HepG2 (cell line): ENCODE measurements around the gene ACTR1A. TPM values are rescaled to one million over a fixed set of nuclear protein-coding genes. Genes with fewer than 3 reads are reported as not detected.

Source experiments
- ASH2L ChIP-seq: fragments of 300-600, 200-600 bp; sonication (generic); IDR thresholded peaks from 2 replicates; pipeline ENCODE4 v1.7.0; 2017; ENCODE audit warnings: low read depth, mild to moderate bottlenecking, moderate library complexity, mixed read lengths, low read length; ENCODE audit not compliant: insufficient read length
- BRF2 ChIP-seq: sonication (generic); formaldehyde crosslinking; IDR thresholded peaks from 2 replicates; pipeline ENCODE4 v1.8.1; 2022; ENCODE audit warnings: mild to moderate bottlenecking, missing genetic modification reagents
- CENPT ChIP-seq: sonication (generic); formaldehyde crosslinking; IDR thresholded peaks from 2 replicates; pipeline ENCODE4 v1.8.0; 2022; ENCODE audit warnings: low read depth, mild to moderate bottlenecking, moderate library complexity, missing genetic modification reagents
- DRAP1 ChIP-seq: IDR thresholded peaks from 2 replicates; pipeline ENCODE4 v1.6.1; 2016; ENCODE audit warnings: missing genetic modification reagents, missing compliant biosample characterization
- E2F2 ChIP-seq: sonication (generic); formaldehyde crosslinking; IDR thresholded peaks from 2 replicates; pipeline ENCODE4 v1.4.0; 2020; ENCODE audit warnings: missing genetic modification reagents, borderline replicate concordance
- ELF3 ChIP-seq: IDR thresholded peaks from 2 replicates; pipeline ENCODE4 v1.6.1; 2016; ENCODE audit warnings: missing genetic modification reagents, missing compliant biosample characterization
- KDM2A ChIP-seq: sonication (generic); formaldehyde crosslinking; IDR thresholded peaks from 2 replicates; pipeline ENCODE4 v1.4.0; 2020; ENCODE audit warnings: low read depth, missing genetic modification reagents, borderline replicate concordance
- KLF13 ChIP-seq: sonication (generic); formaldehyde crosslinking; IDR thresholded peaks from 2 replicates; pipeline ENCODE4 v1.4.0; 2020; ENCODE audit warnings: mild to moderate bottlenecking, missing genetic modification reagents
- SP140L ChIP-seq: sonication (generic); formaldehyde crosslinking; IDR thresholded peaks from 2 replicates; pipeline ENCODE4 v1.4.0; 2020; ENCODE audit warnings: missing genetic modification reagents, borderline replicate concordance
- THAP9 ChIP-seq: sonication (generic); formaldehyde crosslinking; IDR thresholded peaks from 2 replicates; pipeline ENCODE4; 2020; ENCODE audit warnings: missing genetic modification reagents, mild to moderate bottlenecking, borderline replicate concordance
- TOPORS ChIP-seq: sonication (generic); formaldehyde crosslinking; IDR thresholded peaks from 2 replicates; pipeline ENCODE4 v1.8.0; 2023; ENCODE audit warnings: mild to moderate bottlenecking, missing genetic modification reagents
- ZFY ChIP-seq: sonication (generic); formaldehyde crosslinking; IDR thresholded peaks from 2 replicates; pipeline ENCODE4 v1.4.0; 2020; ENCODE audit warnings: missing genetic modification reagents
- ZNF124 ChIP-seq: sonication (generic); formaldehyde crosslinking; IDR thresholded peaks from 2 replicates; pipeline ENCODE4 v1.4.0; 2020; ENCODE audit warnings: missing genetic modification reagents
- ZNF263 ChIP-seq: sonication (generic); formaldehyde crosslinking; IDR thresholded peaks from 2 replicates; pipeline ENCODE4 v1.4.0; 2020; ENCODE audit warnings: missing genetic modification reagents
- ZNF362 ChIP-seq: sonication (generic); formaldehyde crosslinking; IDR thresholded peaks from 2 replicates; pipeline ENCODE4 v1.4.0; 2020; ENCODE audit warnings: missing genetic modification reagents, mild to moderate bottlenecking, borderline replicate concordance
- ZNF430 ChIP-seq: sonication (generic); formaldehyde crosslinking; IDR thresholded peaks from 2 replicates; pipeline ENCODE4 v1.9.0; 2021; ENCODE audit warnings: mild to moderate bottlenecking, missing genetic modification reagents
- ZNF503 ChIP-seq: sonication (generic); formaldehyde crosslinking; IDR thresholded peaks from 2 replicates; pipeline ENCODE4 v1.4.0; 2020; ENCODE audit warnings: missing genetic modification reagents
- ZNF589 ChIP-seq: sonication (generic); formaldehyde crosslinking; conservative IDR thresholded peaks from 2 replicates; pipeline ENCODE4 v1.8.0; 2022; ENCODE audit warnings: mild to moderate bottlenecking, moderate library complexity, missing genetic modification reagents
- ZNF724P ChIP-seq: sonication (generic); formaldehyde crosslinking; IDR thresholded peaks from 2 replicates; pipeline ENCODE4 v1.8.0; 2022; ENCODE audit warnings: missing genetic modification reagents, borderline replicate concordance
- ZNF792 ChIP-seq: IDR thresholded peaks from 2 replicates; pipeline ENCODE4 v1.6.1; 2016
- polyA plus RNA-seq, 8 experiments: library from polyadenylated mRNA; depleted of rRNA in 3 of 8; stranded (reverse) in 7 of 8; unstranded in 1 of 8; fragments of >200 nt; fragmentation: Illumina TruSeq in 4 of 8; extraction: Trizol in 4 of 8; gene quantifications; 2 replicates each; pipeline versions ENCODE4 v1.2.1 to v1.2.3, GENCODE V29; 2011 to 2016; ENCODE audit warnings: low read depth in 4 of 8, missing spikeins in 1 of 8, mixed read lengths in 1 of 8; ENCODE audit not compliant: insufficient read depth in 1 of 8
- total RNA-seq, 5 experiments: library from RNA; depleted of rRNA; stranded (reverse); fragments of >200 nt; fragmentation: Illumina TruSeq; extraction: Trizol; gene quantifications; 2 replicates each; pipeline ENCODE4 v1.2.3, GENCODE V29; 2016; ENCODE audit warnings: low read depth in 1 of 5

Gene ACTR1A
- total and polyA plus RNA-seq, 2 of the 13 experiments (the other 11 are each of a cell fraction or from before 2014, with no cell fraction given): 59.6 to 62.8 TPM

GRCh38 chr10:102450374-102451104, 52.0 kb downstream of the ACTR1A start (continued):
- 0 out of 2 replicates have a peak, but pooled peaks have one; percentile 14 for TF ChIP-seq ZNF792
- no peak for TF ChIP-seq THAP9 (CRISPR knock-in tag)
- 0 out of 2 replicates have a peak, but pooled peaks have one; percentile 52 for TF ChIP-seq CENPT (CRISPR knock-in tag)
- TF ChIP-seq ELF3 (CRISPR knock-in tag): peak; percentile 73; the same call in 1 of the 2 replicates
- no peak; the same call in 1 of the 2 replicates for TF ChIP-seq E2F2 (CRISPR knock-in tag)
- TF ChIP-seq ZNF430 (CRISPR knock-in tag): peak; percentile 19; the same call in 1 of the 2 replicates
- TF ChIP-seq ASH2L: peak; percentile 49
- peak; percentile 17; the same call in 1 of the 2 replicates for TF ChIP-seq ZNF362 (CRISPR knock-in tag)
- TF ChIP-seq ZNF589: peak; percentile 80; the same call in 1 of the 2 replicates
- no peak for TF ChIP-seq ZNF124 (CRISPR knock-in tag)
- TF ChIP-seq ZNF724P: peak; percentile 18; the same call in 1 of the 2 replicates
- peak; percentile 50; the same call in 1 of the 2 replicates for TF ChIP-seq DRAP1
- peak; percentile 91 for TF ChIP-seq BRF2 (CRISPR knock-in tag)
- peak; percentile 30; the same call in 1 of the 2 replicates for TF ChIP-seq KDM2A (CRISPR knock-in tag)
- no peak for TF ChIP-seq KLF13 (CRISPR knock-in tag)
- peak; percentile 89 for TF ChIP-seq ZFY (CRISPR knock-in tag)
- 0 out of 2 replicates have a peak, but pooled peaks have one; percentile 19 for TF ChIP-seq ZNF263 (CRISPR knock-in tag)
- TF ChIP-seq TOPORS (CRISPR knock-in tag): peak; percentile 94
- TF ChIP-seq SP140L (CRISPR knock-in tag): no peak
- 0 out of 2 replicates have a peak, but pooled peaks have one; percentile 12 for TF ChIP-seq ZNF503 (CRISPR knock-in tag)
